NCI-H1417 (cell line): ENCODE data around the gene FADS6.
A peak's percentile ranks its signal among the peaks of the same experiment; 100 is the strongest.

Source experiments
- DNase-seq, 3 experiments: peaks; one replicate each; lab custom pipeline; 2025; lab: John Stamatoyannopoulos, UW

Gene FADS6

GRCh38 chr17:74827800-74828199 is 65.6 kb downstream of the FADS6 start:
- peak in 1 of 3 experiments; percentile 37 for DNase-seq
